ENCODE measurements around the gene DAB2IP.

DNA sequence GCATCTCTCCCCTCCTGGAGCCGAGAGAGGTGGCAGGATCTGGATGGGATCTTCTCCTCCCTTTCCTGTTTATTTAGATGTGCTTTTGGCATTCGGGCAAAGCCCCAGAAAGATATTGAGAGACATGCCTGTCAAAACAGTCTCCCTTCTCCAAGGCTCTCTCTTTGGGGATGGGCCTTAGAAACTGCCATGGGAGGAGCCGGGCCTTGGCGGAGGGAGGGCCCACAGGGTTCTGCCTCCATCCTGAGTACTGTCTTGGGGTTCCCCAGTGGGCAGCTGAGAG, 41.9 kb downstream of the DAB2IP start:
- TF ChIP-seq, protein P1, sequence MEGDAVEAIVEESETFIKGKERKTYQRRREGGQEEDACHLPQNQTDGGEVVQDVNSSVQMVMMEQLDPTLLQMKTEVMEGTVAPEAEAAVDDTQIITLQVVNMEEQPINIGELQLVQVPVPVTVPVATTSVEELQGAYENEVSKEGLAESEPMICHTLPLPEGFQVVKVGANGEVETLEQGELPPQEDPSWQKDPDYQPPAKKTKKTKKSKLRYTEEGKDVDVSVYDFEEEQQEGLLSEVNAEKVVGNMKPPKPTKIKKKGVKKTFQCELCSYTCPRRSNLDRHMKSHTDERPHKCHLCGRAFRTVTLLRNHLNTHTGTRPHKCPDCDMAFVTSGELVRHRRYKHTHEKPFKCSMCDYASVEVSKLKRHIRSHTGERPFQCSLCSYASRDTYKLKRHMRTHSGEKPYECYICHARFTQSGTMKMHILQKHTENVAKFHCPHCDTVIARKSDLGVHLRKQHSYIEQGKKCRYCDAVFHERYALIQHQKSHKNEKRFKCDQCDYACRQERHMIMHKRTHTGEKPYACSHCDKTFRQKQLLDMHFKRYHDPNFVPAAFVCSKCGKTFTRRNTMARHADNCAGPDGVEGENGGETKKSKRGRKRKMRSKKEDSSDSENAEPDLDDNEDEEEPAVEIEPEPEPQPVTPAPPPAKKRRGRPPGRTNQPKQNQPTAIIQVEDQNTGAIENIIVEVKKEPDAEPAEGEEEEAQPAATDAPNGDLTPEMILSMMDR (conservative IDR thresholded peaks at IDR 0.05), result no peak
- no peak for TF ChIP-seq ZFX (IDR thresholded peaks at IDR 0.05)
